Keratinocyte (primary cell): Measurements from ENCODE around the gene SPSB4. TPM values are rescaled to one million over a fixed set of nuclear protein-coding genes. Genes with fewer than 3 reads are reported as not detected.

Source experiments
- DNase-seq: peaks from one replicate; pipeline ENCODE4 v3.0.0-alpha.2; 2011; ENCODE audit warnings: low read depth, missing footprints, low spot score
- FAIRE-seq: peaks from 2 replicates; lab custom pipeline; 2011; peaks lifted over from hg19 to GRCh38; lab: Jason Lieb, UNC
- H2AFZ ChIP-seq: 2 replicates; pipeline ENCODE4 v1.6.0; 2012; ENCODE audit warnings: low read length, control low read depth, inconsistent platforms; ENCODE audit not compliant: control insufficient read depth
- H3K27ac ChIP-seq: 2 replicates; pipeline ENCODE4 v1.5.1; 2011; ENCODE audit warnings: low read length; ENCODE audit not compliant: control insufficient read depth, insufficient read depth
- H3K27me3 ChIP-seq: 3 replicates; pipeline ENCODE4 v1.6.0; 2011; ENCODE audit warnings: low read length; ENCODE audit not compliant: control insufficient read depth, insufficient read depth; ENCODE audit errors: extremely low read depth
- H3K36me3 ChIP-seq, 2 experiments: 2 replicates in 1 of 2; 3 replicates in 1 of 2; pipeline ENCODE4 v1.5.1; 2011; ENCODE audit warnings: low read length in 2 of 2, mild to moderate bottlenecking in 1 of 2; ENCODE audit not compliant: control insufficient read depth in 2 of 2, insufficient read depth in 2 of 2; ENCODE audit errors: extremely low read depth in 1 of 2
- H3K4me1 ChIP-seq: 3 replicates; pipeline ENCODE4 v1.5.1; 2011; ENCODE audit warnings: low read length; ENCODE audit not compliant: control insufficient read depth, insufficient read depth; ENCODE audit errors: extremely low read depth
- H3K4me2 ChIP-seq: 3 replicates; pipeline ENCODE4 v1.6.0; 2011; ENCODE audit warnings: low read depth, low read length; ENCODE audit not compliant: control insufficient read depth, insufficient read depth; ENCODE audit errors: extremely low read depth
- H3K4me3 ChIP-seq, 3 experiments: fragments of 200-600 bp in 1 of 3; sonication (generic) in 1 of 3; 2 replicates in 2 of 3; 3 replicates in 1 of 3; pipeline ENCODE4 v1.5.1; 2011 to 2016; ENCODE audit warnings: low read length in 3 of 3, mild to moderate bottlenecking in 3 of 3, control low read depth in 2 of 3, inconsistent platforms in 1 of 3, low read depth in 1 of 3, mixed read lengths in 1 of 3, mixed run types in 1 of 3, moderate library complexity in 1 of 3; ENCODE audit not compliant: control insufficient read depth in 2 of 3, insufficient read depth in 2 of 3; ENCODE audit errors: extremely low read depth in 1 of 3
- H3K79me2 ChIP-seq: 2 replicates; pipeline ENCODE4 v1.6.0; 2012; ENCODE audit warnings: low read length; ENCODE audit not compliant: control insufficient read depth, insufficient read depth
- H3K9ac ChIP-seq: 3 replicates; pipeline ENCODE4 v1.6.0; 2011; ENCODE audit warnings: low read length; ENCODE audit not compliant: control insufficient read depth, insufficient read depth; ENCODE audit errors: extremely low read depth
- H3K9me1 ChIP-seq: 3 replicates; pipeline ENCODE4 v1.6.0; 2011; ENCODE audit warnings: low read length; ENCODE audit not compliant: control insufficient read depth, insufficient read depth; ENCODE audit errors: extremely low read depth
- H3K9me3 ChIP-seq: 2 replicates; pipeline ENCODE4 v1.5.1; 2012; ENCODE audit warnings: low read depth, low read length; ENCODE audit not compliant: control insufficient read depth
- H4K20me1 ChIP-seq: 3 replicates; pipeline ENCODE4 v1.6.0; 2011; ENCODE audit warnings: low read length; ENCODE audit not compliant: control insufficient read depth, insufficient read depth; ENCODE audit errors: extremely low read depth
- CTCF ChIP-seq, 3 experiments: IDR thresholded peaks in 1 of 3; conservative IDR thresholded peaks in 1 of 3; optimal IDR thresholded peaks in 1 of 3; 2 replicates in 2 of 3; 3 replicates in 1 of 3; pipeline versions ENCODE3 to v1.5.1; 2011; ENCODE audit warnings: low read length in 3 of 3, mild to moderate bottlenecking in 3 of 3, moderate library complexity in 2 of 3, control low read depth in 1 of 3, inconsistent platforms in 1 of 3; ENCODE audit not compliant: insufficient read depth in 2 of 3; ENCODE audit errors: extremely low read depth in 1 of 3
- EZH2 ChIP-seq: IDR thresholded peaks from one replicate; pipeline ENCODE4 v1.6.1; 2012; ENCODE audit warnings: inconsistent platforms, mild to moderate bottlenecking, low read length, moderate library complexity
- dilution Hi-C: fragments of 300-500 bp; cut with MboI; formaldehyde crosslinking; loops from one replicate; pipeline ENCODE4 v1.7.0; 2020; ENCODE audit warnings: low sequenced_read_pairs; ENCODE audit not compliant: extremely low pct_ligation_motif_present
- polyA plus RNA-seq, 5 experiments: library from polyadenylated mRNA; depleted of rRNA in 3 of 5; stranded (reverse) in 3 of 5; stranded (forward) in 1 of 5; unstranded in 1 of 5; fragments of >200 nt; gene quantifications; 1 replicate in 1 of 5; 2 replicates in 3 of 5; 3 replicates in 1 of 5; pipeline versions ENCODE4 v1.2.1 to v1.2.3, GENCODE V29; 2011 to 2012; ENCODE audit warnings: missing spikeins in 2 of 5, low read depth in 1 of 5, low replicate concordance in 1 of 5

Gene SPSB4
- polyA plus RNA-seq, 1 donor (not counting 4 experiments of a cell fraction or from before 2014, with no cell fraction given): not detected

- no peak overlapping the region for H3K27ac ChIP-seq
- FAIRE-seq (no peak), DNase-seq (no peak)
- H3K36me3 ChIP-seq: no peaks in the 10 kb centered on the region
- no peaks in the 10 kb centered on the region for H3K9me1 ChIP-seq
- H3K4me1 ChIP-seq: no peaks in the 10 kb centered on the region
- H3K9ac ChIP-seq: no peak overlapping the region
- H4K20me1 ChIP-seq: no peaks in the 10 kb centered on the region
- H3K4me2 ChIP-seq: no peak overlapping the region
- no peak overlapping the region for H3K4me3 ChIP-seq
- H3K27me3 ChIP-seq: no peaks in the 10 kb centered on the region
- no peak overlapping the region for H2AFZ ChIP-seq
- no peaks in the 10 kb centered on the region for H3K9me3 ChIP-seq
- no peak for TF ChIP-seq CTCF (optimal IDR thresholded peaks at IDR 0.05 in 1 of 3, IDR thresholded peaks at IDR 0.05 in 1 of 3, conservative IDR thresholded peaks at IDR 0.05 in 1 of 3; ENCODE audit: extremely low read depth in 1 of 3, insufficient read depth in 2 of 3, low read length in 3 of 3)
- TF ChIP-seq EZH2: no peak
- dilution Hi-C loops: no loop called here
- no peaks in the 10 kb centered on the region for H3K79me2 ChIP-seq
These were observed 113.7 kb downstream of the SPSB4 start for GRCh38 chr3:141164852-141165251.

GRCh38 chr3:141167681-141168080, 116.5 kb downstream of the SPSB4 start:
- no peak overlapping the region for H2AFZ ChIP-seq
- H3K79me2 ChIP-seq: no peaks in the 10 kb centered on the region
- no peaks in the 10 kb centered on the region for H3K9me3 ChIP-seq
- no peak for FAIRE-seq
- DNase-seq: no peak
- H3K4me1 ChIP-seq: no peaks in the 10 kb centered on the region
- no peak overlapping the region for H3K27ac ChIP-seq
- dilution Hi-C loops: no loop called here
- H3K4me2 ChIP-seq: no peak overlapping the region
- TF ChIP-seq CTCF (optimal IDR thresholded peaks at IDR 0.05 in 1 of 3, IDR thresholded peaks at IDR 0.05 in 1 of 3, conservative IDR thresholded peaks at IDR 0.05 in 1 of 3; ENCODE audit: extremely low read depth in 1 of 3, insufficient read depth in 2 of 3, low read length in 3 of 3) (no peak), EZH2 (no peak)
- no peak overlapping the region for H3K9ac ChIP-seq
- H3K4me3 ChIP-seq: no peak overlapping the region
- H3K9me1 ChIP-seq: no peaks in the 10 kb centered on the region
- no peaks in the 10 kb centered on the region for H3K27me3 ChIP-seq
- H3K36me3 ChIP-seq: no peaks in the 10 kb centered on the region
- no peaks in the 10 kb centered on the region for H4K20me1 ChIP-seq
